Activated T-cell treated with anti-CD3 and anti-CD28 coated beads, Interleukin-2, amount 50 U/mL, for 72 hours (primary cell): Measurements from ENCODE around the gene GALNT2. TPM values are rescaled to one million over a fixed set of nuclear protein-coding genes. Genes with fewer than 3 reads are reported as not detected.

Experiments used
- ATAC-seq, 2 donors: fragments of 150-1000 bp; cut with Tn5 transposase; replicated peaks in 1 of 2; 2 replicates each; pipeline ENCODE4 v1.10.0; 2021; ENCODE audit warnings: moderate library complexity in 2 of 2, mild to moderate bottlenecking in 1 of 2
- DNase-seq, 2 donors: peaks; one replicate each; pipeline ENCODE4 v3.0.0; 2021 to 2022; ENCODE audit warnings: mixed read lengths in 1 of 2
- H3K27ac Mint-ChIP-seq: one replicate; pipeline ENCODE4 v1.8.0; 2022; ENCODE audit warnings: mild to moderate bottlenecking, moderate library complexity, mixed read lengths
- H3K27me3 Mint-ChIP-seq: one replicate; pipeline ENCODE4 v1.8.0; 2022; ENCODE audit warnings: low read depth, mixed read lengths
- H3K36me3 Mint-ChIP-seq, 2 donors: one replicate each; pipeline ENCODE4 v1.8.0; 2022; ENCODE audit warnings: mixed read lengths in 2 of 2, mild to moderate bottlenecking in 1 of 2; ENCODE audit not compliant: insufficient read depth in 2 of 2
- H3K4me1 Mint-ChIP-seq: one replicate; pipeline ENCODE4 v1.8.0; 2022; ENCODE audit warnings: low read depth, mixed read lengths
- H3K4me3 Mint-ChIP-seq, 2 donors: one replicate each; pipeline ENCODE4 v1.8.0; 2022; ENCODE audit warnings: mild to moderate bottlenecking in 2 of 2, mixed read lengths in 2 of 2, moderate library complexity in 2 of 2
- H3K9me3 Mint-ChIP-seq, 2 donors: one replicate each; pipeline ENCODE4 v1.8.0; 2022; ENCODE audit warnings: mixed read lengths in 2 of 2
- total RNA-seq, 2 donors: library from RNA; stranded (reverse); gene quantifications; one replicate each; pipeline ENCODE4 v1.2.3, GENCODE V29; 2022

The GALNT2 gene
- total RNA-seq, 2 donors from 2014 or later = 50.2 to 67.6 TPM

GRCh38 chr1:230295367-230295766 is 228.3 kb downstream of the GALNT2 start:
- peaks cover 36% of the 10 kb centered on the region for H3K27me3 Mint-ChIP-seq
- no peak overlapping the region for H3K27ac Mint-ChIP-seq
- DNase-seq (no peak), ATAC-seq (no peak)
- H3K4me1 Mint-ChIP-seq = peaks cover 9% of the 10 kb centered on the region
- H3K9me3 Mint-ChIP-seq = no peaks in the 10 kb centered on the region
- no peaks in the 10 kb centered on the region for H3K36me3 Mint-ChIP-seq
- no peak overlapping the region for H3K4me3 Mint-ChIP-seq

GRCh38 chr1:230299191-230300006 is 232.4 kb downstream of the GALNT2 start:
- Mint-ChIP-seq H3K27me3 (peaks cover 18% of the 10 kb centered on the region), H3K4me1 (peaks cover 14% of the 10 kb centered on the region), H3K4me3 (no peak overlapping the region), H3K36me3 (no peaks in the 10 kb centered on the region), H3K9me3 (no peaks in the 10 kb centered on the region), H3K27ac (no peak overlapping the region)
- ATAC-seq = no peak
- no peak for DNase-seq

- Mint-ChIP-seq H3K9me3 (no peaks in the 10 kb centered on the region), H3K27me3 (peaks cover 8% of the 10 kb centered on the region), H3K27ac (no peak overlapping the region), H3K4me3 (no peak overlapping the region), H3K4me1 (peaks cover 26% of the 10 kb centered on the region), H3K36me3 (no peaks in the 10 kb centered on the region)
- DNase-seq = no peak
- no peak for ATAC-seq
Observed at GRCh38 chr1:230300322-230301301, 233.6 kb downstream of the GALNT2 start.

- Mint-ChIP-seq H3K27me3 (peaks cover 8% of the 10 kb centered on the region), H3K36me3 (no peaks in the 10 kb centered on the region), H3K9me3 (no peaks in the 10 kb centered on the region), H3K4me3 (no peak overlapping the region), H3K27ac (no peak overlapping the region), H3K4me1 (peaks cover 33% of the 10 kb centered on the region)
- DNase-seq = no peak
- ATAC-seq = no peak
Observed at GRCh38 chr1:230301322-230301721, 234.3 kb downstream of the GALNT2 start.

- ATAC-seq (no peak), DNase-seq (no peak)
- H3K27me3 Mint-ChIP-seq = peaks cover 8% of the 10 kb centered on the region
- no peaks in the 10 kb centered on the region for H3K9me3 Mint-ChIP-seq
- no peak overlapping the region for H3K4me3 Mint-ChIP-seq
- no peaks in the 10 kb centered on the region for H3K36me3 Mint-ChIP-seq
- H3K4me1 Mint-ChIP-seq = peaks cover 38% of the 10 kb centered on the region
- no peak overlapping the region for H3K27ac Mint-ChIP-seq
Observed at GRCh38 chr1:230301822-230302221, 234.8 kb downstream of the GALNT2 start.

- ATAC-seq (no peak), DNase-seq (no peak)
- Mint-ChIP-seq H3K27ac (no peak overlapping the region), H3K27me3 (peaks cover 8% of the 10 kb centered on the region), H3K4me1 (peaks cover 47% of the 10 kb centered on the region), H3K9me3 (no peaks in the 10 kb centered on the region), H3K4me3 (peak overlapping the region in 1 of 2 donors; percentile 44), H3K36me3 (no peaks in the 10 kb centered on the region)
Observed at GRCh38 chr1:230303069-230303468, 236.0 kb downstream of the GALNT2 start.

GRCh38 chr1:230303822-230304221 is 236.8 kb downstream of the GALNT2 start:
- ATAC-seq (peak; percentile 57 to 59), DNase-seq (peak in 1 of 2 donors; percentile 15)
- peaks cover 8% of the 10 kb centered on the region for H3K27me3 Mint-ChIP-seq
- H3K9me3 Mint-ChIP-seq = no peaks in the 10 kb centered on the region
- H3K4me3 Mint-ChIP-seq = peak overlapping the region; percentile 44 to 62
- H3K36me3 Mint-ChIP-seq = no peaks in the 10 kb centered on the region
- H3K27ac Mint-ChIP-seq = no peak overlapping the region
- peaks cover 47% of the 10 kb centered on the region for H3K4me1 Mint-ChIP-seq

- peak; percentile 88 to 92 for ATAC-seq
- peak; percentile 68 to 70 for DNase-seq
- H3K9me3 Mint-ChIP-seq = no peaks in the 10 kb centered on the region
- H3K4me3 Mint-ChIP-seq = peak overlapping the region in 1 of 2 donors; percentile 24
- H3K27me3 Mint-ChIP-seq = peaks cover 8% of the 10 kb centered on the region
- H3K27ac Mint-ChIP-seq = no peak overlapping the region
- H3K4me1 Mint-ChIP-seq = peaks cover 52% of the 10 kb centered on the region
- no peaks in the 10 kb centered on the region for H3K36me3 Mint-ChIP-seq
Observed at GRCh38 chr1:230306169-230306568, 239.1 kb downstream of the GALNT2 start.

- ATAC-seq (no peak), DNase-seq (no peak)
- no peaks in the 10 kb centered on the region for H3K9me3 Mint-ChIP-seq
- no peak overlapping the region for H3K27ac Mint-ChIP-seq
- peaks cover 15% of the 10 kb centered on the region for H3K27me3 Mint-ChIP-seq
- H3K4me1 Mint-ChIP-seq = peaks cover 52% of the 10 kb centered on the region
- H3K4me3 Mint-ChIP-seq = peak overlapping the region in 1 of 2 donors; percentile 13
- H3K36me3 Mint-ChIP-seq = no peaks in the 10 kb centered on the region
Observed at GRCh38 chr1:230307213-230307612, 240.2 kb downstream of the GALNT2 start.

GRCh38 chr1:230308039-230308438 is 241.0 kb downstream of the GALNT2 start:
- no peak for DNase-seq
- Mint-ChIP-seq H3K9me3 (no peaks in the 10 kb centered on the region), H3K36me3 (no peaks in the 10 kb centered on the region), H3K27me3 (peaks cover 15% of the 10 kb centered on the region), H3K4me1 (peaks cover 52% of the 10 kb centered on the region), H3K4me3 (no peak overlapping the region), H3K27ac (no peak overlapping the region)
- ATAC-seq = no peak

- H3K27ac Mint-ChIP-seq = no peak overlapping the region
- peaks cover 9% of the 10 kb centered on the region for H3K27me3 Mint-ChIP-seq
- no peak for ATAC-seq
- no peaks in the 10 kb centered on the region for H3K9me3 Mint-ChIP-seq
- DNase-seq = no peak
- H3K4me3 Mint-ChIP-seq = no peak overlapping the region
- H3K36me3 Mint-ChIP-seq = no peaks in the 10 kb centered on the region
- H3K4me1 Mint-ChIP-seq = peaks cover 44% of the 10 kb centered on the region
Observed at GRCh38 chr1:230308821-230309220, 241.8 kb downstream of the GALNT2 start.

GRCh38 chr1:230309646-230310177 is 242.7 kb downstream of the GALNT2 start:
- peaks cover 35% of the 10 kb centered on the region for H3K4me1 Mint-ChIP-seq
- H3K27me3 Mint-ChIP-seq = peaks cover 15% of the 10 kb centered on the region
- DNase-seq = no peak
- H3K27ac Mint-ChIP-seq = no peak overlapping the region
- H3K9me3 Mint-ChIP-seq = no peaks in the 10 kb centered on the region
- ATAC-seq = no peak
- H3K4me3 Mint-ChIP-seq = no peak overlapping the region
- no peaks in the 10 kb centered on the region for H3K36me3 Mint-ChIP-seq
